Astrocyte of the spinal cord (primary cell): ENCODE data around the gene PLXNC1.

Source experiments
- DNase-seq: peaks from one replicate; pipeline ENCODE4 v3.0.0; 2011; ENCODE audit warnings: low read depth, low spot score
- H3K4me3 ChIP-seq: 2 replicates; pipeline ENCODE4 v1.5.1; 2011; ENCODE audit warnings: low read depth, mild to moderate bottlenecking, low read length, moderate library complexity
- CTCF ChIP-seq: IDR thresholded peaks from 2 replicates; pipeline ENCODE4 v1.5.1; 2012; ENCODE audit warnings: low read depth, mild to moderate bottlenecking, low read length, inconsistent platforms
- in situ Hi-C: cut with HindIII; loops from 2 replicates; pipeline ENCODE4 v1.10.0; 2017; ENCODE audit warnings: low sequenced_read_pairs

PLXNC1 gene

GRCh38 chr12:94205822-94206221 is 57.4 kb downstream of the PLXNC1 start:
- TF ChIP-seq CTCF: no peak
- DNase-seq: no peak
- in situ Hi-C loops: no loop called here
- H3K4me3 ChIP-seq: no peak overlapping the region

GRCh38 chr12:94206886-94207285 is 58.5 kb downstream of the PLXNC1 start:
- DNase-seq: no peak
- no peak for TF ChIP-seq CTCF
- in situ Hi-C loops: no loop called here
- H3K4me3 ChIP-seq: no peak overlapping the region

GRCh38 chr12:94207467-94207848 is 59.1 kb downstream of the PLXNC1 start:
- in situ Hi-C loops: no loop called here
- TF ChIP-seq CTCF: no peak
- no peak for DNase-seq
- no peak overlapping the region for H3K4me3 ChIP-seq

- peak; percentile 16 for DNase-seq
- in situ Hi-C loops: no loop called here
- TF ChIP-seq CTCF: no peak
- no peak overlapping the region for H3K4me3 ChIP-seq
Observed at GRCh38 chr12:94207849-94208621, 59.7 kb downstream of the PLXNC1 start.

GRCh38 chr12:94208622-94208966 is 60.2 kb downstream of the PLXNC1 start:
- in situ Hi-C loops: no loop called here
- DNase-seq: no peak
- H3K4me3 ChIP-seq: no peak overlapping the region
- no peak for TF ChIP-seq CTCF

- no peak overlapping the region for H3K4me3 ChIP-seq
- in situ Hi-C loops: no loop called here
- no peak for DNase-seq
- TF ChIP-seq CTCF: no peak
Observed at GRCh38 chr12:94209240-94209639, 60.9 kb downstream of the PLXNC1 start.
